Glomerular visceral epithelial cell (primary cell): ENCODE measurements around the gene MYH11.
"Not testable (repeated sequence)": the region's sequence is repeated elsewhere in the genome, so short reads cannot be mapped to it uniquely, and the experiment has no call there.

Experiments
- DNase-seq: peaks from one replicate; pipeline ENCODE4 v3.0.0-alpha.2; 2016; ENCODE audit errors: extremely low spot score

The MYH11 gene

DNA sequence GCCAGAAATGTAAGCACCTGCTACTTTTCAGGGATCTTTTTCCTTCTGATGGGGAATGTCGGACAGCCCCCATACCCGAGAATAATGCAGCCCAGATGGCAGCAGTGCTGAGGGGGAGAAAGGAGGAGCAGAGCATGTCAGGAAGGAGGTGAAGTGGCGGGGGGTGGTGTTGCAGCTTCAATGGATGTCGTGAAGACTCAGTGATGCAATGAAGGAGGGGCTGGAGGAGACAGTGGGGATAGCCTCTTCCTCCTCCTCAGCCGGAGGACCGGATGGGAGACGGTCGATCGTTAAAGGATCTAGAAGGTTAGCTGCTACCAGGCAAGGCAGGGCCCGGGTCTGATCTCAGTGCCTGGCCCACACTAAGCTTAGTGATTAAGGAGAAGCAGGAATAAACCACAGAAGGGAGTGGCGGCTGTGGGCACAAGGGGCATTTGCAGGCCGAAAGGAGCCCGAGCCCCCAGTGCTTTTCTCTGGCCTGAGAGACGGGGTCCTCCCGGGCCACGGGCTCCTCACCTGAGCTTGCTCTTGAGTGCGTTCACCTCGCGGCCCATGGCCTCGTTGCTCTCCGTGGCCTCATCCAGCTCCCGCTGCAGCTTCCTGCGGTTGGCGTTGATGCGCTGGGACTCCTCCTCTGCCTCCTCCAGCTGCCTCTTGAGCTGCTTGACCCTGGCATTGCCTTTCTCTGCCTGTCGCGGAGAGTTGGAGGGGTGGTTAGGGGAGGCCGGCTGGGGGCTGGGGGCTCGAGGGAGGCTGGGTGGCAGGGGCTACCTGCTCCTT, 142.2 kb downstream of the MYH11 start:
- no peak for DNase-seq

DNA sequence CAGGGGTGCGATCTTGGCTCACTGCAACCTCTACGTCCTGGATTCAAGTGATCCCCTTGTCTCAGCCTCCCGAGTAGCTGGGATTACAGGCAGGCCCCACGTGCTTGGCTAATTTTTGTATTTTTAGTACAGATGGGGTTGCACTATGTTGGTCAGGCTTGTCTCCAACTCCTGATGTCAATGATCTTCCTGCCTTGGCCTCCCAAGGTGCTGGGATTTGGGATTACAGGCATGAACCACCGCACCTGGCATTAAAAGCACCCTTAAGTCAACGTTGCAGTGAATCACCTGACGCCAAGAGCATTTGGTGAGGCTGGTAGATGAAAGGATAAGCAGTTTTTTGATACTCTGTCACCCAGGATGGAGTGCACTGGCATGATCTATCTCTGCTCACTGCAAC, 147.8 kb downstream of the MYH11 start:
- DNase-seq: no peak

DNA sequence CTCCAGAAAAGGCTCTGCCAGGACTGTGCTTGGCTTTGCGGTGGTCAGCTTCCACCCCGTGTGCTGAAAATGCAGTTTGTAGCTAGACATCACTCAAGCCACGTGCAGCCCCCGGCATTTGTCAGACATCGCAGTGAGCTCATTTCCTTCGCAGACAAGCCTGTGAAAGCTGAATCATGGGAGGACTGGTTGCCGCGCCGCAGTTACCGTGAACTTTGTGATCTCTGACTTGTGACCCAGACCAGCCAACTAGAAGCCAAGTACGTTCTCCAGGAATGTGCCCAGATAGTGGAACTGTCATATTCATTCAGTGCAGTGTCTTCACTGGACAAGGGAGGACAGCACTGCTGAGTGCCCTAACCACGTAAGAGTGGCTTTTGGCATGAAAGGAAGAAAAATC, 148.7 kb downstream of the MYH11 start:
- no peak for DNase-seq

DNA sequence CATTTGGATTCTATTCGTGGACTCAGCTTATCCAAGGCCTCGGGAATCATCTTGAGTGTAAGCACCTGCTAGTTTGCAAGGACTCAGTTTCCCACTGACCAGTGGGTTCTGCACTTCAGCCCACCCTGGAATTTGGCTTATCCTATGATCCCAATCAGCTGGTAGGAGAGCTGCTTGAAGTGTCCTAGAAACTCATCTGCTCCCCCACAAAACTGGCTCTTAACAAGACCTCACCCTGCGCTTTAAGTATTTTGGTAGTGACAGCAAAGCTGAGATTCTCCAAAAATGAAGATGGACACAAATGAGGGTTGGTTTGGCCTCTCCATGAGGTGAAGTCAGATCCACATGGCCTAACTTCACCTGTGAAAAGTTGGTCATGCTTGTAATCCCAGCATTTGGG, 149.5 kb downstream of the MYH11 start:
- no peak for DNase-seq

DNA sequence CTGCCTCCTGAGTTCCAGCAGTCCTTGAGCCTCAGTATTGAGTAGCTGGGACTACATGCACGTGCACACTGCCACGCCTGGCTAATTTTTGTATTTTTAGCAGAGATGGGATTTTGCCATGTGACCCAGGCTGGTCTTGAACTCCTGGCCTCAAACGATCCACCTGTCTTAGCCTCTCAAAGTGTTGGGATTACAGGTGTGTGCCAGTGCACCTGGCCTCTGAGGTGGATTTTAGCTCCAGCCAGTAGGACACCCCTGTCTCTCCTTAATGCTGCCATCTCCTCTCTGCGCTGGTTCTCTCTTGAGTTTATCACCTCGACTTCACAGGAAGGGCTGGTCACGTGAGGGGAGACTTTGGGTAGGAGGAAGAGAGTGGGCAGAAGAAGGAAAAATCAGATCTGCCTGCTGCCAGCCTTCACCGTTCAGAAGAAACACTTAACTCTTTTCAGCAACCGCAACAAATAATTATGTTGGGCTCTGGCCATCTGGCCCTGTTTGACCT, 151.7 kb downstream of the MYH11 start:
- DNase-seq: no peak

DNA sequence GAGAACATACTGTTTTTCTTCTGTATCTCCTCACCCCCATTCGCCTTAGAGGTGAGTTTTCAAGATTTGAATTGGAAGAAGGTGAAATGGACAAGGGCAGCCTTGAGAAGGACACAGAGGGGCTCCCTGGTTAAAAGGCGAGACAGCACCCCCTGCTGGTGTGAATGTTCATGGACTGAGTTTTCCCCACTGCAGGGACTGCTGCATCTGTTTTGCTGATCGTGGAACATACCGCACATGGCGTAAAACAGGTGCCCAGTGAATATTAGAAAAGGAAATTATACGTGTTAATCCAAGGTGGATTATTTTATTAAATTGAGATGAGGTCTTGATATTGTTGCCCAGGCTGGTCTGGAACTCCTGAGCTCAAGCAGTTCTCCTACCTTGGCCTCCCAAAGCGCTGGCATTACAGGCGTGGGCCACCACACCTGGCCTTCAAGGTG, 152.3 kb downstream of the MYH11 start:
- peak; percentile 52 for DNase-seq

DNA sequence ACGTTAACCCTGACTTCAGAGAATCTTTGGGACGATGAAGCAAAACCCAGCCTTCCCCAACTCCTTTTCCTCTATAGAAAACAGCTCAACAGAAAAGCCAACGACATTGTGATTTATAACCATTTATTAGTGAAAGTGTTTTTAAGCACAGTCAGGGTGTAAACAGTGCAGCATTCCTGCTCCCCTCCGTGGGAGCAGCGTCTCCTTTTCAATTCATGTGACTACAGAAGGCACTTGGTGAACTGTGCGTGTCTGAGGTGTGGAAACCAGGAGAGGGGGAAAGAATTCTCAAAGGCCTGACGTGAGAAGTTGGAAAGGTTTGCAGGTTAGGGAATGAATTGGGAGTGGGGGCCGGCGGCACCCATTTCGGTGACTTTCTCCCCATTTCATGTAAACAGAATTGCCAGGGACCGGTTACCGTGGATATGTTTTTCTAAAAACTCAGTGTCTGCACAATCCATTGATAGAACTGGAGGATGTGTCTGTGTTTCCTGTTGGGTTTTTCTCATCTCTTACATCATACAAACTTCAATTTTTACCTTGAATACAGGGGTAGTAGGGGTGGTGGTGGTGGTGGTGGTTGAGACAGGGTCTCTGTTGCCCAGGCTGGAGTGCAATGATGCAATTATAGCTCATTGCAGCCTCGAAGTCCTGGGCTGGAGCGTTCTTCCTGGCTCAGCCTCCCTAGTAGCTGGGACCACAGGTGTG, 153.6 kb downstream of the MYH11 start:
- DNase-seq: no peak

DNA sequence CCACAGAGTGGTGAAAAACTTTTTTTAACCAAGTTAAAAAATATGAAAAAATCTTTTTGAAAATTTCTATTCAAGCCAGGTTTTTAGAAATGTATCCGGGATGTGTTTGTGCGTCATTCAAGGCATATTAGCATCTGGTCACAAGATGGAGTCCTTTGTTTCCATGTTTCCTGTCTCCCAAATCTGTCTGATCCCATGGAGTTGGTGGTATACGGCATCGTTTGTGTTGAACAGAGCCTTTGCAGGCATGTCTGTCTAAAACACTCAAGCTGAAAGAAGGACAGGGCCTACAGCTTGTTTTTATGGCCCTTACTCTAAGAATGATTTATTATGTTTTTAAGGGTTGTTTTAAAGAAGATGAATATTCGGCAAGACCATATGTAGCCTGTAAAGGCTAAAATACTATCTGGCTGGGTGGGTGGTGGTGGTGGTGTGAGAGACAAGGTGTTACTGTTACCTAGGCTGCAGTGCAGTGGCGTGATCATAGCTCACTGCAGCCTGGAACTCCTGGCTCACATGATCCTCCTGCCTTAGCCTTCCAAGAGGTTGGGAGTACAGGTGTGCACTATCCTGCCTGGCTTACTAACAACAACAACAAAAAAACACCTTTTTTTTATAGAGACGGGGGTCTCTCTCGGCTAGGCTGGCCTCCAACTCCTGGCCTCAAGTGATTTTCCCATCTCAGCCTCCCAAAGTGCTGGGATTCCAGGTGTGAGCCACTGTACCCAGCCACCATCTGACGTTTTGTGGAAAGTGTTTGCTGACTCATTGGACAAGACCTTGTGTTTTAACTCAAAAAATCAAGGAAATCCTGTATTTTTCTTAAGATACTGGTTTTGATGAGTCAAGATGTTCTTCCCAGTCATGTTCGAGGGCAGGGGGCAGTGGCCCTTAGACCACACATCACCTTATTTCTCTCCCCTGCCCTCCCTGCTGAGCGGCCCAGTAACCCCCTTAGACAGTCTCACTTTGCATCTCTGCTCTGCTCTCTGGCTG, 154.6 kb downstream of the MYH11 start:
- DNase-seq: no peak

DNA sequence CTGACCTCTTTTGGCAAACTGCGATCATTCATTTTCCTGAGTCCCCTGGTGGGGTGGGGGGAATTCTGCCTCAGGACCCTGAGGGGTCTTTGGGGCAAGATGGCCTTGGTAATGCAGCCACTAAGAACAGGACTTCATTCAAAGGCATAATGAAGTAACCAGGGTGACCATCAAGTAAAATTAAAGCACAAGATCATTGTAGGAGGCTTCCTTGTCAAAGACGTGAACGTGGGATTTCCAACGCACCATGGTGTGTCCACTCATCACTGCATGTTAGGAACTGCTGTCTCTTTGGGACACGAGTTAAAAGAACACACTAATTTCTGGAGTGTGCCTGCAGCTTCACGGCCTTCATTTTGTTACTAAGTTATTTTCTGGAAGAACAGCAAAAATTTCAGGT, 155.5 kb downstream of the MYH11 start:
- DNase-seq: no peak

DNA sequence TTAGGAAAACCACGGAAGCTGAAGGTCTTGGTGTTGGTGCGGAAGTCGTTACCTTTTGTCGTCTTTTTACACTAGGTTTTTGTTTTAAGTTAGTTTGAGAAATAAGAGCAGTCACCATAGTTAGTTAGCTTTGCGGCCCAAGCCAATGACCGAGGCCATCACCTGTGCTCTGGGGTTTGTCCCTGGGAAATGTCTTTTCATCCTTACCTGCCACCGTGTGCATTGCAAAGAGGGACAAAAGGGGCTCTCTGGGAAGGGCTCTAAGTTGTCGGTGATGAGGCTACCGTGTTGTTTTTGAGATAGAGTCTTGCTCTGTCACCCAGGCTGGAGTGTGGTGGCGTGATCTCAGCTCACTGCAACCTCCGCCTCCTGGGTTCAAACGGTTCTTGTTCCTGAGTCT, 157.0 kb downstream of the MYH11 start:
- DNase-seq: no peak

DNA sequence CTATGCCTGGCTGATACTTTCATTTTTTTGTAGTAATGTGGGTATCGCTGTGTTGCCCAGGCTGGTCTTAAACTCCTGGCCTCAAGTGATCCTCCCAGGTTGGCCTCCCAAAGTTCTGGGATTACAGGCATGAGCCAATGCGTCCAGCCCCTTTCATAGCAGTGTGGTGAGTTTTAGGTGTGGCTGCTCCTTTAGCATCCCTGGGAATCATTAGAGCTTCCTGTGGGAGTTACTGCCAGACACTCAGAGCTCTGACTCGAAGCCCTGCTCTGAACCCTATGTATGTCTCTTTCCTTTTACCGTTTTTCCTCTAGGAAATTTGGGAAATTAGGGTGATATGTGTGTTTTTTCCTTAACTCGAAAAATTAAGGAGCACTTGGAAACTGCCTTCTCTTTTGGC, 162.3 kb downstream of the MYH11 start:
- DNase-seq: no peak

DNA sequence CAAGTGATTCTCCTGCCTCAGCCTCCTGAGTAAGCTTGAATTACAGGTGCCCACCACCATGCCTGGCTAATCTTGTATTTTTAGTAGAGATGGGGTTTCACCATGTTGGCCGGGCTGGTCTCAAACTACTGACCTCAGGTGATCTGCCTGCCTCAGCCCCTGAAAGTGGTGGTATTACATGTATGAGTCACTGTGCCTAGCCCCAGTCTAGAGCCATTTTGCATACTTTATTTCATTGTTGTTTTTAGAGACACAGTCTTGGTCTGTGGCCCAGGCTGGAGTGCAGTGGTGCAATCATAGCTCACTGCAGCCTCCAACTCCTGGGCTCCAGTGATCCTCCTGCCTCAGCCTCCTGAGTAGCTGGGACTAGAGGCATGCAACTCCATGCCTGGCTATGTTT, 164.3 kb downstream of the MYH11 start:
- not testable (repeated sequence) for DNase-seq

DNA sequence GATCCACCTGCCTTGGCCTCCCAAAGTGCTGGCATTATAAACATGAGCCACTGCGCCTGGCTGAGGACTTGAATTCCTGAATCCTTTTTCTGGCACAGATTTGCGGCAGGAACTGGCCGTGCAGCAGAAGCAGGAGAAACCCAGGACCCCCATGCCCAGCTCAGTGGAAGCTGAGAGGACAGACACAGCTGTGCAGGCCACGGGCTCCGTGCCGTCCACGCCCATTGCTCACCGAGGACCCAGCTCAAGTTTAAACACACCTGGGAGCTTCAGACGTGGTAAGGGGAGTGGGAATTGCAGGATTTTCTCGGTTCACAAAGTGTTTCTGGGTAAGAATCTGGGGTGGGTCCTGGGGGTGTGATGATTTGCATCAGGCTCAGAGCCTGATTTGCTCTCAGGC, 165.8 kb downstream of the MYH11 start:
- no peak for DNase-seq

DNA sequence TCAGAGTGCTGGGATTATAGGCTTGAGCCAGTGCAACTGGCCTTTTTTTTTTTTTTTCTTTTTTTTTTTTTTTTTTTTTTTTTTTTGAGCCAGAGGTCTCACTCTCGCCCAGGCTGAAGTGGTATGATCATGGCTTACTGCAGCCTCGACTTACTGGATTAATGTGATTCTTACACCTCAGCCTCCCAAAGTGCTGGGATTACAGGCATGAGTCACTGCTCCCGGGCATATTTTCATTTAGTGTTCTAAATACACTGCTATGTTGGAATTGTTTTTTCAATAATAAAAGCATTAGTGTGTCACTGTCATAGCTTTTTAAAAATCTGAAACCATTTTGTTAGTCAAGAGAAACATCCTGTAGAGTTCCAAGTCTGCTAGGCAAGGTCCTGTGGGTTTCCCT, 166.5 kb downstream of the MYH11 start:
- DNase-seq: no peak

DNA sequence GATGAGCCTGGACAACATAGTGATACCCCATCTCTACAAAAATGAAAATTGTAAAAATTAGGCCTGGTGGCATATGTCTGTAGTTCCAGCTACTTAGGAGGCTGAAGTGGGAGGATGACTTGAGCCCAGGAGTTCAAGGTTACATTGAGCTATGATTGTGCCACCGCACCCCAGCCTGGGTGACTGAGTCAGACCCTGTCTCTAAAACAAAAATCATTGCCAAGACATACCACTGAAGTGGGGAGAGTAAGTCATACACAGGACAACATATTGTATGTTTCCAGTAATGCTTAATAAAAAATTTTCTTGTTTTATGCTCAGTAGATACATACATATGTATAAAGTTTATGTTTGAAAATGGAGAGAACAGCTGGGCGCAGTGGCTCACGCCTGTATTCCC, 167.5 kb downstream of the MYH11 start:
- DNase-seq: no peak

DNA sequence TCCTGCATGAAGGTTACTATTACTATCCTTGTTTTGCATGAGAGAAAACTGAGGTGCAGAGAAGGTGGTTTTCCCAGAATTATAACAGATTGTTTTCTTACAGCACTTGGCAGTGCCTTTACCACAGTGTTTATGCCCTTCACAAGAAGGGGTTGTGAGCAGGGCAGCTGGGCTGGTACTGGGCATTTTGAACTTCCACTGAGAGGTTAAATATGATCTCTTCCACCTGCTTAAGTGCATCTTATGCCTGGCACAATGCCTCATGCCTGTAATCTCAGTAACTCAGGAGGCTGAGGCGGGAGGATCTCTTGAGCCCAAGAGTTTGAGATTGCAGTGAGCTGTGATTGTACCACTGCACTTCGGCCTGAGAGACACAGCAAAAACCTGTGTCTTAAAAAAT, 170.5 kb downstream of the MYH11 start:
- DNase-seq: no peak

DNA sequence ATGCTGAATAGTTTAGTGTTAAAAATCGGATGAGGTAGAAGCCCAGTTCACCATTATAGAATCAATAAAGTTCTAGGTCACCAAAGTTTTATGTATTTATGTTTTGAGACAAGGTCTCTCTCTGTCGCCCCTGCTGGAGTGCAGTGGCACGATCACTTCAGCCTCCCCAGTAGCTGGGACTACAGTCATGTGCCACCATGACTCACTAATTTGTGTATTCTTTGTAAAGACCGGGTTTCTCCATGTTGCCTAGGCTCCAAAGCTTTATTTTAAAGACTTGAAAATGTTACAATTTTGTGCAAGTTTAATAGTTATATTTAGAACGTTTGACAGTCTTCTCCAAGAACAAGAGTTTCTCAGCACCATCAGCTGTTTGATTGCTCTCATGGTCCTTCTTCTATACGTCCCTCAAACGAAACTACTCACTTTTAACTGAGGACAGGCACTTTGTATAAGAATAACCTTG, 174.7 kb downstream of the MYH11 start:
- peak; percentile 51 for DNase-seq

DNA sequence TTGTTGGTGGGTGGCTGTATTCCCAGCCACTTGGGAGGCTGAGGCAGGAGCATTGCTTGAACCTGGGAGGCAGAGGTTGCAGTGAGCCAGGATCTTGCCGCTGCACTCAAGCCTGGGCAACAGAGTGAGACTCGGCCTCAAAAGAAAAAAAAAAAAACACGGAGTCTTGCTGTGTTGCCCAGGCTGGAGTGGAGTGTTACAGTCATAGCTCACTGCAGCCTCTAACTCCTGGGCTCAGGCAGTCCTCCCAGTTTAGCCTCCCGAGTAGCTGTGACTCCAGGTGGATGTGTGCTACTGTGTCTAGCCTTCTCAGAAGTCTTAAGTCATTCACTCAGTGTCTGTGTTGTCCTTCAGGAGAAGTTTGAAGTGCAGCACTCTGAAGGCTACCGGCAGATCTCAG, 179.4 kb downstream of the MYH11 start:
- DNase-seq: no peak

DNA sequence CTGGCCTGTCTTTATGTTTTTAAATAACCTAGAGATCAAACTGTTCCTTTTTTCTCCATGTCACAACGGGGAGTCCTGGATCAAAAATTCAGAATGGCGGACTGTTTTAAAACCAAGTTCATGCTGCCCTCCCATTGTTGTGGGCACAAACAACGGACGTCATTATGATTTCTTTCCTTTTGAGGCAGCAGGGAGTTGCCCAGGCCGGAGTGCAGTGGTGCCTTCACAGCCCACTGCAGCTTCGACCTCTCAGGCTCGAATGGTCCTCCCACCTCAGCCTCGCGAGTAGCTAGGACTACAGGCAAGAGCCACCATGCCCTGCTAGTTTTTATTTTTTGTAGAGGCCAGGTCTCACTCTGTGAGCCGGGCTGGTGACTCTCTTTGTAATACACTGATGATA, 180.3 kb downstream of the MYH11 start:
- DNase-seq: no peak

DNA sequence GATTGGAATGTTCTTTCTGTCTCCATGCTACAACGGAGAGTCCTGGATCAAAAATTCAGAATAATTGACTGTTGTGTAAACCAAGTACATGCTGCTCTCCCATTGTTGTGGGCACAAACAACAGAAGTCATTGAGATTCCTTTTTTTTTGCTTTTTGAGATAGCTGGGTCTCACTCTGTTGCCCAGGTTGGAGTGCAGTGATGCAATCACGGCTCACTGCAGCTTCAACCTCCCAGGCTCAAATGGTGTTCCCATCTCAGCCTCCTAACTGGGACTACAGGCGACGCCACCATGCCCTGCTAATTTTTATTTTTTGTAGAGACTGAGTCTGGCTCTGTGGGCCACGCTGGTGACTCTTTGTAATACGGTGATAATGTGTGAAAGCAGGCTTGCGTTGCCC, 182.3 kb downstream of the MYH11 start:
- DNase-seq: no peak

DNA sequence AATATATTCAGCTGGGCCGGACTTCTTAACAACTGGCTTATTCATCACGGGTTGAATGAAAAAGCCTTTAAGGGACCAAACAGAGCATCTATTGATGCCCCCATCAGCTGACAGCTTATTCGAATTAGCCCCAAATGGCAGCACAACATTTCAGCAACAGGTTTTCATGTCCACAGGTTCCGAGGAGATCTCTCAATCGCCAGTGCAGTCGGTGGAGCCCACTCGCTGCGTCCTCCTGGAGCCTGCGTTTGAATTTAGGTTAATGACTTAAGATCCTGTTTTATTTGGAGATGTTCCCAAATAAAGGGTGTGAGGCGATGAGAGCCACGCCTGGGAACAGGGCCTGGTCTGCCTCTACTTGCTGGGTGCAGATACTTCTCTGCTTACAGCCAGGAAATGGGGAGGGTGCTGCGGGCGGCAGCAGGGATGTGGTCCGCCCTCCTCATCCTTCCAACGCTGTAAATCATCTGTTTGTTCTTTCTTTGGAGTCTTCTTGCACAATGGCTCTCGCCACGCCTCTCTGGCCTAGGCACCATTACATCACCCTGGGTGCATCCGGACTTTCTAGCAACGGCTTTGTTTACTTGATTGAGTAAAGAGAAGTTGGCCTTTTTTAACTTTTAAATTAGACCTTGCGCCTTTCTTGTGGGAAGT, 184.2 kb downstream of the MYH11 start:
- peak; percentile 23 for DNase-seq
